HepG2 (cell line): ENCODE results near the gene PRADC1. TPM values are rescaled to one million over a fixed set of nuclear protein-coding genes. Genes with fewer than 3 reads are reported as not detected.

ENCODE experiments used
- CHD2 ChIP-seq: IDR thresholded peaks from 2 replicates; pipeline ENCODE4 v1.6.1; 2011; ENCODE audit warnings: low read depth, low read length, improper control_type of control experiment
- DNMT1 ChIP-seq: sonication (generic); formaldehyde crosslinking; IDR thresholded peaks from 2 replicates; pipeline ENCODE4 v1.5.1; 2020; ENCODE audit warnings: mild to moderate bottlenecking, missing genetic modification reagents
- HIVEP1 ChIP-seq: sonication (generic); formaldehyde crosslinking; IDR thresholded peaks from 2 replicates; pipeline ENCODE4 v1.4.0; 2020; ENCODE audit warnings: mild to moderate bottlenecking, missing genetic modification reagents
- MNT ChIP-seq: fragments of 450-650 bp; IDR thresholded peaks from 2 replicates; pipeline ENCODE4 v1.6.1; 2016
- PAF1 ChIP-seq: IDR thresholded peaks from 2 replicates; pipeline ENCODE4 v1.6.1; 2016; ENCODE audit warnings: missing genetic modification reagents, missing compliant biosample characterization
- ZBTB8A ChIP-seq: sonication (generic); formaldehyde crosslinking; IDR thresholded peaks from 2 replicates; pipeline ENCODE4 v1.4.0; 2020; ENCODE audit warnings: mild to moderate bottlenecking, low read depth, missing genetic modification reagents, borderline replicate concordance
- ZNF318 ChIP-seq: sonication (generic); formaldehyde crosslinking; IDR thresholded peaks from 2 replicates; pipeline ENCODE4 v1.4.0; 2020; ENCODE audit warnings: mild to moderate bottlenecking, missing genetic modification reagents
- ZUFSP ChIP-seq: sonication (generic); formaldehyde crosslinking; IDR thresholded peaks from 2 replicates; pipeline ENCODE4 v1.9.0; 2021; ENCODE audit warnings: missing genetic modification reagents, mild to moderate bottlenecking, borderline replicate concordance
- polyA plus RNA-seq, 8 experiments: library from polyadenylated mRNA; depleted of rRNA in 3 of 8; stranded (reverse) in 7 of 8; unstranded in 1 of 8; fragments of >200 nt; fragmentation: Illumina TruSeq in 4 of 8; extraction: Trizol in 4 of 8; gene quantifications; 2 replicates each; pipeline versions ENCODE4 v1.2.1 to v1.2.3, GENCODE V29; 2011 to 2016; ENCODE audit warnings: low read depth in 4 of 8, missing spikeins in 1 of 8, mixed read lengths in 1 of 8; ENCODE audit not compliant: insufficient read depth in 1 of 8
- total RNA-seq, 5 experiments: library from RNA; depleted of rRNA; stranded (reverse); fragments of >200 nt; fragmentation: Illumina TruSeq; extraction: Trizol; gene quantifications; 2 replicates each; pipeline ENCODE4 v1.2.3, GENCODE V29; 2016; ENCODE audit warnings: low read depth in 1 of 5

Gene PRADC1
- total and polyA plus RNA-seq, 2 of the 13 experiments (the other 11 are each of a cell fraction or from before 2014, with no cell fraction given), result 12.1 to 37.2 TPM

GRCh38 chr2:73223821-73224220 lies 9.2 kb downstream of the PRADC1 start (continued):
- TF ChIP-seq ZUFSP (CRISPR knock-in tag) (no peak), MNT (no peak), DNMT1 (no peak), PAF1 (CRISPR knock-in tag) (no peak), ZNF318 (no peak), CHD2 (no peak), HIVEP1 (CRISPR knock-in tag) (no peak), ZBTB8A (CRISPR knock-in tag) (no peak)
